GM12801 (cell line): Measurements from ENCODE around the gene DCAF11.

ENCODE experiments used
- CTCF ChIP-seq: IDR thresholded peaks from one replicate; pipeline ENCODE4 v1.5.1; 2011; ENCODE audit warnings: control low read depth; ENCODE audit not compliant: insufficient read length; ENCODE audit errors: extremely low read depth

Gene DCAF11

GRCh38 chr14:24080888-24081738 lies 33.5 kb upstream of the DCAF11 start:
- no peak for TF ChIP-seq CTCF

- TF ChIP-seq CTCF = no peak
Observed at GRCh38 chr14:24081739-24082211, 32.8 kb upstream of the DCAF11 start.

- TF ChIP-seq CTCF = no peak
Observed at GRCh38 chr14:24082411-24083080, 32.0 kb upstream of the DCAF11 start.

DNA sequence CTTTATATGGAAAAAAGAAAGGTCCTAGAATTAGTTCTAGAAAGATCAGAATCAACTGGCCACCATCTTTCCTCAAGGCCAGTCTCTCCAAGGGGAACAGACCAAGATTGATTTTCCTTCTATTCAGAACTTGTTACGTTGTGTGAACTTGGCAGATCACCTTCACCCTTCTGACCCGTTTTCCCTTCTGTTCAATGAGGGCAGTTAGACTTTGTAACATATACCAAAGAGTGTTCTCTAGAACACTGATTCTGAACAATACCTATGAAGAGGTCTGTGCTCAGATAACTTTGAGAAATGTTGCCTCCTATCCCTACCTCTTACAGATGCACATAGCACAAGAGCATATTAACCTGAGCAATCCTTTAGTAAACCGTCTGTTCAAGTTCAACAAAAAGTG lies 31.1 kb upstream of the DCAF11 start:
- no peak for TF ChIP-seq CTCF

DNA sequence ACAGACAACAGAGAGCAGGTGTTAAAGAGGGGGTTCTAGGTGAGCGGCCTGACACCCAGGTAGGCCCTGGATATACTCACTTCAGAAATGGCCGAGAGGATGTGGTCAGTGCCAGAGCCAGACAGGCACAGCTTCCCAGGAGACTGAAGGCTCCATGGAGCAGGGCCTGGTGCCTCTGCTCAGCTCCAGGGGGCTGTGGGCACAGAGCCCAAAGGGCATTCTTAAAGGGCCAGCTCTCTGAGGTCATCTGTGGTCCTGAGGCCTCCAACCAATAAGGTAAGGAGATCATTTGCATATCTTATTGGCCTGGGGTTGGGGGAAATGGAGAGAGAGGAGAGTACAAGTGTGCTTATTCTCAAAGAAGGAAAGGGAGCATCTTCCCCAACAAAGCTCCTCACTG lies 30.1 kb upstream of the DCAF11 start:
- TF ChIP-seq CTCF = no peak

DNA sequence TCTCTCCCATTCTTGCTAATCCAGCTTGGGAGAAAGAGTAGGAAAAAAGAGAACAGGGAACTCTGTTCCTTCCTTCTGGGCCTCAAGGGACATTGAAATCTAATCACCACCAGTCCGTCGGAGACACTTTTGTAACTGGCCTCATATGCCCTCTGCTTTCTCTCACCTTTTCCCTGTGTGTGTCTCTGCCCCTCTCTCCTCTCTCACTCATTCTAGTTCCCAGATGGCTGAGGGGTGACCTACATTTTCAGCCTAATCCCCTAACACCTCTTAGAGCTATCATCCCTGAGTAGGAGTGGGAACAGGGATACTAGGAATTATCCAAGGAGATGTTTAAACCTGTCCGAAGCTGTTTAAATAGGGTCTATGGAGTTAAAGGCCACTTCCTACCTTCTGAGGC lies 29.4 kb upstream of the DCAF11 start:
- TF ChIP-seq CTCF = no peak

DNA sequence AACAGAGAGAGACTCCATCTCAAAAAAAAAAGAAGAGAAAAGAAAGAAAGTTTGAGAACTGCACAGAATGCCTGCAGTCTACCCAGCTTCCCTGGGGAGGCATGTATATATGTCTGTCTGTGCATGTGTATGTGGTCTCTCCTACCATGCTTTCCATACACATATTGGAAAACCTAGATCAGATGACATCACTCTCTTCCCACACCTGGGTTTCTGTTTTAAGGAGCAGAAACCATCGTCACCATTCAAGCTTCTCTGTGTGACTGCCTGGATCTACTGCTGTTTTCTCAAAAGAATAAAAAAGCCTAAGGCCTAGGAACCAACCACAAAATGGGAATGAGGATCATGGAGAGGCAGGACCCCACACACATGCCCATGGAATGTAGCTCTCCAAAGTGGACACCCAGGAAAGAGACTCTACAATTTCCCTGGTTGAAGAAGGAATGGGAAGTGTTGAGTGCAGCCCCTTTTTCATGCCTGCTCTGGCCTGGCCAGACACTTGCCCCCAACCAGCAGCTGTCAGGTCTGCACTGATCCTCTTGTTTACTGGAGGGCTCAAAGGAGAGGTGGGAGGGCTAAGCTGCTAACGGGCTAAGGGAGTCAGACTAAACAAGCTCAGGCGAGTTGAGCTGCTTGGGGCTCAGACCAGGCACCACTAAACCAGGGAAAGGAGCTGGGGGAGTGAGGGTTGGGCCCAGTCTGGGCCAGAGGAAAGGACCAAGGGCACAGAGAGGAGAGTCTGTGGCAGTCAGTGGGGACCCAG lies 28.2 kb upstream of the DCAF11 start:
- TF ChIP-seq CTCF = no peak
